ENCODE results near the gene DHX38. TPM values are rescaled to one million over a fixed set of nuclear protein-coding genes. Genes with fewer than 3 reads are reported as not detected.

Gene DHX38
- total and polyA plus RNA-seq, 2 of the 13 experiments (the other 11 are each of a cell fraction or from before 2014, with no cell fraction given) = 54.4 to 85.9 TPM

DNA sequence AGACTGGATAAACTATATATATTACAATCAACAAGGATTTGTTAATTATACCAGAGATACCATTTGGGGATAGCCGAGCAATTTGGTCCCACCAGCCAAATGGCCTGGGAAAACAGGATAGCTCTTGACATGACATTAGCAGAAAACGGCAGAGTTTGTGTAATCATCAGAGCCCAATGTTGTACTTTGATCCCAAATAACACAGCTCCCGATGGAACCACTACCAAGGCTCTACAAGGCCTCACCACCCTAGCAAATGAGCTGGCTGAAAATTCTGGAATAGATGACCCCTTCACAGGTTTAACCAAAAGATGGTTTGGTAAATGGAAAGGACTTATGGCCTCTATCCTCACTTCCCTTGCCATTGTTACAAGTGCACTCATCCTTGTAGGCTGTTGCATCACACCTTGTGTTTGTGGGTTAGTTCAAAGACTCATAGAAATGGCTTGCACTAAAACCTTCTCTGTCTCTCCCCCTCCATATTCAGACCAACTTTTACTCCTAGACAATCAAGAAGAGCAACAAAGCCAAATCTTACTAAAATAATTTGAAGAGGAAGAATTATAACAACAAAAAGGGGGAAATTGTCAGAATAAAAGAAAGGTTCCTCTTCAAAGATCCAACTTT, 9.8 kb upstream of the DHX38 start (continued):
- TF ChIP-seq DMTF1 (CRISPR knock-in tag; IDR thresholded peaks at IDR 0.05) (no peak), ZHX1 (CRISPR knock-in tag; IDR thresholded peaks at IDR 0.05; ENCODE audit: low read depth) (0 out of 2 replicates have a peak, but pooled peaks have one; percentile 29), SALL2 (CRISPR knock-in tag; IDR thresholded peaks at IDR 0.05) (no peak), SALL1 (CRISPR knock-in tag; IDR thresholded peaks at IDR 0.05) (peak; percentile 8; the same call in 1 of the 2 replicates), ZNF891 (CRISPR knock-in tag; IDR thresholded peaks at IDR 0.05) (no peak), ZMYM3 (CRISPR knock-in tag; IDR thresholded peaks at IDR 0.05) (no peak), ZBTB26 (CRISPR knock-in tag; IDR thresholded peaks at IDR 0.05; ENCODE audit: borderline replicate concordance) (no peak), EHMT2 (IDR thresholded peaks at IDR 0.05; ENCODE audit: borderline replicate concordance, low read depth, low read length) (peak; percentile 97), ZSCAN29 (CRISPR knock-in tag; conservative IDR thresholded peaks at IDR 0.05) (0 out of 2 replicates have a peak, but pooled peaks have one; percentile 41)
- TF ChIP-seq, protein P1, sequence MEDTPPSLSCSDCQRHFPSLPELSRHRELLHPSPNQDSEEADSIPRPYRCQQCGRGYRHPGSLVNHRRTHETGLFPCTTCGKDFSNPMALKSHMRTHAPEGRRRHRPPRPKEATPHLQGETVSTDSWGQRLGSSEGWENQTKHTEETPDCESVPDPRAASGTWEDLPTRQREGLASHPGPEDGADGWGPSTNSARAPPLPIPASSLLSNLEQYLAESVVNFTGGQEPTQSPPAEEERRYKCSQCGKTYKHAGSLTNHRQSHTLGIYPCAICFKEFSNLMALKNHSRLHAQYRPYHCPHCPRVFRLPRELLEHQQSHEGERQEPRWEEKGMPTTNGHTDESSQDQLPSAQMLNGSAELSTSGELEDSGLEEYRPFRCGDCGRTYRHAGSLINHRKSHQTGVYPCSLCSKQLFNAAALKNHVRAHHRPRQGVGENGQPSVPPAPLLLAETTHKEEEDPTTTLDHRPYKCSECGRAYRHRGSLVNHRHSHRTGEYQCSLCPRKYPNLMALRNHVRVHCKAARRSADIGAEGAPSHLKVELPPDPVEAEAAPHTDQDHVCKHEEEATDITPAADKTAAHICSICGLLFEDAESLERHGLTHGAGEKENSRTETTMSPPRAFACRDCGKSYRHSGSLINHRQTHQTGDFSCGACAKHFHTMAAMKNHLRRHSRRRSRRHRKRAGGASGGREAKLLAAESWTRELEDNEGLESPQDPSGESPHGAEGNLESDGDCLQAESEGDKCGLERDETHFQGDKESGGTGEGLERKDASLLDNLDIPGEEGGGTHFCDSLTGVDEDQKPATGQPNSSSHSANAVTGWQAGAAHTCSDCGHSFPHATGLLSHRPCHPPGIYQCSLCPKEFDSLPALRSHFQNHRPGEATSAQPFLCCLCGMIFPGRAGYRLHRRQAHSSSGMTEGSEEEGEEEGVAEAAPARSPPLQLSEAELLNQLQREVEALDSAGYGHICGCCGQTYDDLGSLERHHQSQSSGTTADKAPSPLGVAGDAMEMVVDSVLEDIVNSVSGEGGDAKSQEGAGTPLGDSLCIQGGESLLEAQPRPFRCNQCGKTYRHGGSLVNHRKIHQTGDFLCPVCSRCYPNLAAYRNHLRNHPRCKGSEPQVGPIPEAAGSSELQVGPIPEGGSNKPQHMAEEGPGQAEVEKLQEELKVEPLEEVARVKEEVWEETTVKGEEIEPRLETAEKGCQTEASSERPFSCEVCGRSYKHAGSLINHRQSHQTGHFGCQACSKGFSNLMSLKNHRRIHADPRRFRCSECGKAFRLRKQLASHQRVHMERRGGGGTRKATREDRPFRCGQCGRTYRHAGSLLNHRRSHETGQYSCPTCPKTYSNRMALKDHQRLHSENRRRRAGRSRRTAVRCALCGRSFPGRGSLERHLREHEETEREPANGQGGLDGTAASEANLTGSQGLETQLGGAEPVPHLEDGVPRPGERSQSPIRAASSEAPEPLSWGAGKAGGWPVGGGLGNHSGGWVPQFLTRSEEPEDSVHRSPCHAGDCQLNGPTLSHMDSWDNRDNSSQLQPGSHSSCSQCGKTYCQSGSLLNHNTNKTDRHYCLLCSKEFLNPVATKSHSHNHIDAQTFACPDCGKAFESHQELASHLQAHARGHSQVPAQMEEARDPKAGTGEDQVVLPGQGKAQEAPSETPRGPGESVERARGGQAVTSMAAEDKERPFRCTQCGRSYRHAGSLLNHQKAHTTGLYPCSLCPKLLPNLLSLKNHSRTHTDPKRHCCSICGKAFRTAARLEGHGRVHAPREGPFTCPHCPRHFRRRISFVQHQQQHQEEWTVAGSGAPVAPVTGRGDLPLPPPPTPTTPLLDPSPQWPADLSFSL (CRISPR knock-in tag; IDR thresholded peaks at IDR 0.05) = 0 out of 2 replicates have a peak, but pooled peaks have one; percentile 57
- TF ChIP-seq, protein P2, sequence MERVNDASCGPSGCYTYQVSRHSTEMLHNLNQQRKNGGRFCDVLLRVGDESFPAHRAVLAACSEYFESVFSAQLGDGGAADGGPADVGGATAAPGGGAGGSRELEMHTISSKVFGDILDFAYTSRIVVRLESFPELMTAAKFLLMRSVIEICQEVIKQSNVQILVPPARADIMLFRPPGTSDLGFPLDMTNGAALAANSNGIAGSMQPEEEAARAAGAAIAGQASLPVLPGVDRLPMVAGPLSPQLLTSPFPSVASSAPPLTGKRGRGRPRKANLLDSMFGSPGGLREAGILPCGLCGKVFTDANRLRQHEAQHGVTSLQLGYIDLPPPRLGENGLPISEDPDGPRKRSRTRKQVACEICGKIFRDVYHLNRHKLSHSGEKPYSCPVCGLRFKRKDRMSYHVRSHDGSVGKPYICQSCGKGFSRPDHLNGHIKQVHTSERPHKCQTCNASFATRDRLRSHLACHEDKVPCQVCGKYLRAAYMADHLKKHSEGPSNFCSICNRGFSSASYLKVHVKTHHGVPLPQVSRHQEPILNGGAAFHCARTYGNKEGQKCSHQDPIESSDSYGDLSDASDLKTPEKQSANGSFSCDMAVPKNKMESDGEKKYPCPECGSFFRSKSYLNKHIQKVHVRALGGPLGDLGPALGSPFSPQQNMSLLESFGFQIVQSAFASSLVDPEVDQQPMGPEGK (CRISPR knock-in tag; IDR thresholded peaks at IDR 0.05) = no peak
